Measurements from ENCODE around the gene SMURF2. TPM values are rescaled to one million over a fixed set of nuclear protein-coding genes. Genes with fewer than 3 reads are reported as not detected.

The SMURF2 gene
- total and polyA plus RNA-seq, 9 of the 15 experiments (the other 6 are each of a cell fraction or from before 2014, with no cell fraction given), result 3.8 to 22.0 (median 14.8) TPM

DNA sequence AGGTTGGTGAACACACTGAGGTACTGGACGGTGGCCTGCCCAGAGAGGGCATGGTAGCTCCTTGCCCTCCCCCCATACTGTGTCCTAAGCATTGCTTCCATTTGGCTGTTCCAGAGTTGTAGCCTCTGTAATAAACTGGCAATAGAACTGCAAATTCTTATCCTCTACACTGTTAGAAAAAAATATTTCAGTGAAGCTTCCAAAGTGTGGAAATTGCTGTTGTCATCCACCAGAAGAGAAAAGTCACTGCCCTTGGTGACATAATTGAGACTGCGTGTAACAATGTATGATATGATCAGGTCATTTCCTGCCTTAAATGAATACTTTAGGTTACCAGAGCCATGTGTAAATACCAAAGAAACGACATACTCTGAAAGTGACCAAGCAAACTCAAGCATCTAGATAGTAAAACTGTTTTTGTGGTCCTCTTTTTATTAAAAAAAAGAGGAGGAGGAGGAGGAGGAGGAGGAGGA lies 89.4 kb downstream of the SMURF2 start (continued):
- TF ChIP-seq TEAD4 (IDR thresholded peaks at IDR 0.05; ENCODE audit: low read length) (peak; percentile 39), TEAD4 (CRISPR knock-in tag; IDR thresholded peaks at IDR 0.05; ENCODE audit: borderline replicate concordance) (no peak), ZNF644 (tag; IDR thresholded peaks at IDR 0.05; ENCODE audit: low read depth) (no peak), ZNF134 (CRISPR knock-in tag; conservative IDR thresholded peaks at IDR 0.05) (no peak), RBM15 (IDR thresholded peaks at IDR 0.05; ENCODE audit: insufficient read depth, low read length) (no peak), HNRNPH1 (optimal IDR thresholded peaks at IDR 0.05; ENCODE audit: low read depth, low read length) (no peak), CC2D1A (IDR thresholded peaks at IDR 0.05) (no peak), C11orf30 (IDR thresholded peaks at IDR 0.05; ENCODE audit: low read depth) (peak; percentile 76), ZNF707 (CRISPR knock-in tag; conservative IDR thresholded peaks at IDR 0.05) (no peak), SRSF1 (IDR thresholded peaks at IDR 0.05; ENCODE audit: low read depth, low read length) (no peak), PCBP2 (IDR thresholded peaks at IDR 0.05; ENCODE audit: low read depth, low read length, poor library complexity, severe bottlenecking) (no peak)
- TF ChIP-seq, protein P1, sequence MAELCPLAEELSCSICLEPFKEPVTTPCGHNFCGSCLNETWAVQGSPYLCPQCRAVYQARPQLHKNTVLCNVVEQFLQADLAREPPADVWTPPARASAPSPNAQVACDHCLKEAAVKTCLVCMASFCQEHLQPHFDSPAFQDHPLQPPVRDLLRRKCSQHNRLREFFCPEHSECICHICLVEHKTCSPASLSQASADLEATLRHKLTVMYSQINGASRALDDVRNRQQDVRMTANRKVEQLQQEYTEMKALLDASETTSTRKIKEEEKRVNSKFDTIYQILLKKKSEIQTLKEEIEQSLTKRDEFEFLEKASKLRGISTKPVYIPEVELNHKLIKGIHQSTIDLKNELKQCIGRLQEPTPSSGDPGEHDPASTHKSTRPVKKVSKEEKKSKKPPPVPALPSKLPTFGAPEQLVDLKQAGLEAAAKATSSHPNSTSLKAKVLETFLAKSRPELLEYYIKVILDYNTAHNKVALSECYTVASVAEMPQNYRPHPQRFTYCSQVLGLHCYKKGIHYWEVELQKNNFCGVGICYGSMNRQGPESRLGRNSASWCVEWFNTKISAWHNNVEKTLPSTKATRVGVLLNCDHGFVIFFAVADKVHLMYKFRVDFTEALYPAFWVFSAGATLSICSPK (IDR thresholded peaks at IDR 0.05; ENCODE audit: borderline replicate concordance), result no peak
- TF ChIP-seq, protein P2, sequence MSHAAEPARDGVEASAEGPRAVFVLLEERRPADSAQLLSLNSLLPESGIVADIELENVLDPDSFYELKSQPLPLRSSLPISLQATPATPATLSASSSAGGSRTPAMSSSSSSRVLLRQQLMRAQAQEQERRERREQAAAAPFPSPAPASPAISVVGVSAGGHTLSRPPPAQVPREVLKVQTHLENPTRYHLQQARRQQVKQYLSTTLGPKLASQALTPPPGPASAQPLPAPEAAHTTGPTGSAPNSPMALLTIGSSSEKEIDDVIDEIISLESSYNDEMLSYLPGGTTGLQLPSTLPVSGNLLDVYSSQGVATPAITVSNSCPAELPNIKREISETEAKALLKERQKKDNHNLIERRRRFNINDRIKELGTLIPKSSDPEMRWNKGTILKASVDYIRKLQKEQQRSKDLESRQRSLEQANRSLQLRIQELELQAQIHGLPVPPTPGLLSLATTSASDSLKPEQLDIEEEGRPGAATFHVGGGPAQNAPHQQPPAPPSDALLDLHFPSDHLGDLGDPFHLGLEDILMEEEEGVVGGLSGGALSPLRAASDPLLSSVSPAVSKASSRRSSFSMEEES (CRISPR knock-in tag; IDR thresholded peaks at IDR 0.05), result no peak
- TF ChIP-seq, protein P3, sequence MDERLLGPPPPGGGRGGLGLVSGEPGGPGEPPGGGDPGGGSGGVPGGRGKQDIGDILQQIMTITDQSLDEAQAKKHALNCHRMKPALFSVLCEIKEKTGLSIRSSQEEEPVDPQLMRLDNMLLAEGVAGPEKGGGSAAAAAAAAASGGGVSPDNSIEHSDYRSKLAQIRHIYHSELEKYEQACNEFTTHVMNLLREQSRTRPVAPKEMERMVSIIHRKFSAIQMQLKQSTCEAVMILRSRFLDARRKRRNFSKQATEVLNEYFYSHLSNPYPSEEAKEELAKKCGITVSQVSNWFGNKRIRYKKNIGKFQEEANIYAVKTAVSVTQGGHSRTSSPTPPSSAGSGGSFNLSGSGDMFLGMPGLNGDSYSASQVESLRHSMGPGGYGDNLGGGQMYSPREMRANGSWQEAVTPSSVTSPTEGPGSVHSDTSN (CRISPR knock-in tag; IDR thresholded peaks at IDR 0.05; ENCODE audit: low read depth), result no peak
- TF ChIP-seq, protein P3 (tag; conservative IDR thresholded peaks at IDR 0.05; ENCODE audit: low read depth), result no peak; the same call in 1 of the 2 replicates
- TF ChIP-seq, protein P4, sequence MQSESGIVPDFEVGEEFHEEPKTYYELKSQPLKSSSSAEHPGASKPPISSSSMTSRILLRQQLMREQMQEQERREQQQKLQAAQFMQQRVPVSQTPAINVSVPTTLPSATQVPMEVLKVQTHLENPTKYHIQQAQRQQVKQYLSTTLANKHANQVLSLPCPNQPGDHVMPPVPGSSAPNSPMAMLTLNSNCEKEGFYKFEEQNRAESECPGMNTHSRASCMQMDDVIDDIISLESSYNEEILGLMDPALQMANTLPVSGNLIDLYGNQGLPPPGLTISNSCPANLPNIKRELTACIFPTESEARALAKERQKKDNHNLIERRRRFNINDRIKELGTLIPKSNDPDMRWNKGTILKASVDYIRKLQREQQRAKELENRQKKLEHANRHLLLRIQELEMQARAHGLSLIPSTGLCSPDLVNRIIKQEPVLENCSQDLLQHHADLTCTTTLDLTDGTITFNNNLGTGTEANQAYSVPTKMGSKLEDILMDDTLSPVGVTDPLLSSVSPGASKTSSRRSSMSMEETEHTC (IDR thresholded peaks at IDR 0.05), result no peak
- TF ChIP-seq, protein P5, sequence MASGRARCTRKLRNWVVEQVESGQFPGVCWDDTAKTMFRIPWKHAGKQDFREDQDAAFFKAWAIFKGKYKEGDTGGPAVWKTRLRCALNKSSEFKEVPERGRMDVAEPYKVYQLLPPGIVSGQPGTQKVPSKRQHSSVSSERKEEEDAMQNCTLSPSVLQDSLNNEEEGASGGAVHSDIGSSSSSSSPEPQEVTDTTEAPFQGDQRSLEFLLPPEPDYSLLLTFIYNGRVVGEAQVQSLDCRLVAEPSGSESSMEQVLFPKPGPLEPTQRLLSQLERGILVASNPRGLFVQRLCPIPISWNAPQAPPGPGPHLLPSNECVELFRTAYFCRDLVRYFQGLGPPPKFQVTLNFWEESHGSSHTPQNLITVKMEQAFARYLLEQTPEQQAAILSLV (tag; IDR thresholded peaks at IDR 0.05), result no peak
- TF ChIP-seq, protein P6, sequence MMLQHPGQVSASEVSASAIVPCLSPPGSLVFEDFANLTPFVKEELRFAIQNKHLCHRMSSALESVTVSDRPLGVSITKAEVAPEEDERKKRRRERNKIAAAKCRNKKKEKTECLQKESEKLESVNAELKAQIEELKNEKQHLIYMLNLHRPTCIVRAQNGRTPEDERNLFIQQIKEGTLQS (IDR thresholded peaks at IDR 0.05), result peak; percentile 84
- TF ChIP-seq, protein P6 (CRISPR knock-in tag; conservative IDR thresholded peaks at IDR 0.05), result no peak

Data from K562 (cell line).